Thoracic aorta (tissue), 2 donors: ENCODE data around the gene PIP4K2B. TPM values are rescaled to one million over a fixed set of nuclear protein-coding genes. Genes with fewer than 3 reads are reported as not detected.
A peak's percentile ranks its signal among the peaks of the same experiment; 100 is the strongest.

Experiments
- ATAC-seq: fragments of 150-250 bp; one replicate; pipeline ENCODE4 v1.8.0; 2017; ENCODE audit warnings: low read depth; ENCODE audit not compliant: insufficient number of reproducible peaks, low FRiP score
- DNase-seq: peaks from one replicate; pipeline ENCODE4 v3.0.0-alpha.2; 2020; ENCODE audit warnings: low spot score
- H3K27ac ChIP-seq, 2 donors: fragments of 200-600 bp; sonication (generic); 1 replicate in 1 of 2; 2 replicates in 1 of 2; pipeline ENCODE4 v1.5.1; 2016; ENCODE audit warnings: mild to moderate bottlenecking in 2 of 2, moderate library complexity in 2 of 2
- H3K27me3 ChIP-seq: fragments of 200-600 bp; sonication (generic); replicated peaks from 2 replicates; pipeline ENCODE4 v1.6.0; 2016; ENCODE audit warnings: mild to moderate bottlenecking; ENCODE audit not compliant: insufficient read depth
- H3K36me3 ChIP-seq: fragments of 200-600 bp; sonication (generic); one replicate; pipeline ENCODE4 v1.5.1; 2016
- H3K4me1 ChIP-seq, 2 donors: fragments of 200-600 bp; sonication (generic); 1 replicate in 1 of 2; 2 replicates in 1 of 2; pipeline versions ENCODE4 v1.5.1 to v1.6.0; 2016; ENCODE audit warnings: low read depth in 2 of 2, mild to moderate bottlenecking in 1 of 2; ENCODE audit not compliant: control insufficient read depth in 1 of 2
- H3K4me3 ChIP-seq: fragments of 200-600 bp; sonication (generic); 2 replicates; pipeline ENCODE4 v1.5.1; 2016; ENCODE audit warnings: mild to moderate bottlenecking
- H3K9me3 ChIP-seq: fragments of 200-600 bp; sonication (generic); 2 replicates; pipeline ENCODE4 v1.5.1; 2016
- CTCF ChIP-seq: fragments of 200-600 bp; sonication (generic); IDR thresholded peaks from one replicate; pipeline ENCODE4 v1.5.1; 2019; ENCODE audit warnings: antibody characterized with exemption
- total RNA-seq, 2 donors: library from RNA; depleted of rRNA; stranded (reverse); fragments of >200 nt; gene quantifications; one replicate each; pipeline versions ENCODE4 v1.1.0 to v1.2.3, GENCODE V29; 2016

PIP4K2B gene
- total RNA-seq, 2 donors from 2014 or later: 56.9 to 82.0 TPM

GRCh38 chr17:38751808-38752307 lies 47.5 kb downstream of the PIP4K2B start:
- TF ChIP-seq CTCF: no peak
- ATAC-seq: peak; percentile 50
- H3K36me3 ChIP-seq: peaks cover 8% of the 10 kb centered on the region
- H3K9me3 ChIP-seq: no peaks in the 10 kb centered on the region
- H3K27me3 ChIP-seq: no peaks in the 10 kb centered on the region
- peak overlapping the region; percentile 92 for H3K4me3 ChIP-seq
- peaks cover 22 to 39% of the 10 kb centered on the region in 2 donors for H3K4me1 ChIP-seq
- DNase-seq: no peak
- peak overlapping the region; percentile 85 to 88 for H3K27ac ChIP-seq

- Histone ChIP-seq H3K9me3 (no peaks in the 10 kb centered on the region), H3K4me1 (peaks cover 27 to 45% of the 10 kb centered on the region in 2 donors), H3K27me3 (no peaks in the 10 kb centered on the region), H3K27ac (peak overlapping the region; percentile 85 to 88), H3K36me3 (peaks cover 6% of the 10 kb centered on the region), H3K4me3 (peak overlapping the region; percentile 92)
- DNase-seq (no peak), ATAC-seq (no peak)
- TF ChIP-seq CTCF: no peak
Observed at GRCh38 chr17:38751144-38751807, 48.1 kb downstream of the PIP4K2B start.

GRCh38 chr17:38750312-38751121 lies 48.8 kb downstream of the PIP4K2B start:
- H3K4me3 ChIP-seq: peak overlapping the region; percentile 92

GRCh38 chr17:38750044-38750311 lies 49.4 kb downstream of the PIP4K2B start:
- no peak for ATAC-seq
- Histone ChIP-seq H3K9me3 (no peaks in the 10 kb centered on the region), H3K4me1 (peaks cover 27 to 50% of the 10 kb centered on the region in 2 donors), H3K36me3 (no peaks in the 10 kb centered on the region), H3K4me3 (peak overlapping the region; percentile 92), H3K27ac (peak overlapping the region; percentile 85 to 99), H3K27me3 (no peaks in the 10 kb centered on the region)
- no peak for TF ChIP-seq CTCF
- no peak for DNase-seq

More at GRCh38 chr17:38750312-38751121, 48.8 kb downstream of the PIP4K2B start:
- Histone ChIP-seq H3K9me3 (no peaks in the 10 kb centered on the region), H3K27me3 (no peaks in the 10 kb centered on the region), H3K36me3 (no peaks in the 10 kb centered on the region), H3K27ac (peak overlapping the region; percentile 85 to 99), H3K4me1 (peaks cover 27 to 50% of the 10 kb centered on the region in 2 donors)
- TF ChIP-seq CTCF: no peak
- no peak for DNase-seq
- ATAC-seq: no peak

- Histone ChIP-seq H3K4me1 (peaks cover 24 to 47% of the 10 kb centered on the region in 2 donors), H3K9me3 (no peaks in the 10 kb centered on the region), H3K27ac (peak overlapping the region; percentile 85 to 99), H3K27me3 (no peaks in the 10 kb centered on the region), H3K4me3 (peak overlapping the region; percentile 92), H3K36me3 (no peaks in the 10 kb centered on the region)
- no peak for TF ChIP-seq CTCF
- ATAC-seq (no peak), DNase-seq (peak; percentile 47)
Observed at GRCh38 chr17:38749223-38750043, 49.9 kb downstream of the PIP4K2B start.
